ENCODE measurements around the gene LSS. TPM values are rescaled to one million over a fixed set of nuclear protein-coding genes. Genes with fewer than 3 reads are reported as not detected.

The LSS gene
- total and polyA plus RNA-seq, 2 of the 8 experiments (the other 6 are each of a cell fraction or from before 2014, with no cell fraction given): 96.1 to 123 TPM

DNA sequence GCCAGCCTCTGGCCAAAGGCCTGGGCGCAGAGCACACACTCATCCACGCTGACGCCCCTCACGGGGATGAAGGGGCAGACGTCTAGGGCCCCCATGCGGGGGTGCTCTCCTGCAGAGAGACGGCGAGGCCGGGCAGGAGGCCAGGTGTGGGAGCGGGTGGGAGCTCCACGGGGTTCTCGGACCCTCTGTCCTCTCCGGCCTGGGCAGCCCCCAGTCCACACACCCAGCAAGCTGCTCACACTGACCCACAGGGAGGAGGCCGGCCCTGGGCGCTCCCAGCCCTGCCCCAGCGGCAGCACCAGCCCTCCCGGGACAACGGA is 75.7 kb downstream of the LSS start:
- Histone ChIP-seq H4K20me1 (replicated peaks in 1 of 2; ENCODE audit: control insufficient read depth in 1 of 2, insufficient read depth in 2 of 2, low read length in 2 of 2) (peaks cover 0 to 4% of the 10 kb centered on the region in 2 experiments), H3K23ac (ENCODE audit: insufficient read length) (no peak overlapping the region), H3K36me3 (ENCODE audit: control insufficient read depth in 2 of 4, insufficient read depth in 4 of 4, low read length in 3 of 4) (peaks cover 0 to 4% (median 0%) of the 10 kb centered on the region in 4 experiments; a peak in 1 of 8 replicates), H3K79me2 (ENCODE audit: control insufficient read depth in 1 of 2, insufficient read depth in 2 of 2, low read length in 2 of 2) (no peaks in the 10 kb centered on the region), H3K79me1 (ENCODE audit: low read depth, low read length) (no peaks in the 10 kb centered on the region), H3K27ac (ENCODE audit: low read depth, low read length) (no peak overlapping the region; the same call in 1 of the 2 replicates), H4K8ac (ENCODE audit: extremely low read depth, insufficient read depth, low read length) (peak overlapping the region; percentile 86), H3K27me3 (replicated peaks in 1 of 4; ENCODE audit: control insufficient read depth in 3 of 4, extremely low read depth in 1 of 4, insufficient read depth in 3 of 4, low read length in 3 of 4) (no peaks in the 10 kb centered on the region), H2BK5ac (ENCODE audit: low read depth, low read length) (peak overlapping the region; percentile 87; the same call in 1 of the 2 replicates), H4K91ac (replicated peaks; ENCODE audit: insufficient read length, low read length) (no peak overlapping the region), H3K14ac (ENCODE audit: insufficient read length) (no peak overlapping the region), H3K4me3 (ENCODE audit: extremely low read depth in 1 of 4, insufficient read depth in 2 of 4, low read depth in 3 of 4, low read length in 4 of 4) (no peak overlapping the region; a peak in 1 of 8 replicates), H3K18ac (ENCODE audit: extremely low read depth, low read length) (peak overlapping the region; percentile 71; the same call in 1 of the 2 replicates), H2AK5ac (ENCODE audit: low read depth, low read length) (no peak overlapping the region), H3K56ac (replicated peaks; ENCODE audit: insufficient read length, low read depth, low read length) (no peak overlapping the region), H2BK12ac (ENCODE audit: low read depth, low read length) (0 out of 2 replicates have a peak overlapping the region, but pooled peaks have one; percentile 90), H3K9me3 (ENCODE audit: insufficient read depth in 2 of 2, low read depth in 1 of 2, low read length in 1 of 2) (no peaks in the 10 kb centered on the region), H2BK20ac (ENCODE audit: low read length) (no peak overlapping the region), H3K4me2 (ENCODE audit: insufficient read depth in 1 of 2, low read depth in 2 of 2, low read length in 2 of 2) (peak overlapping the region; percentile 2 to 50; a peak in 2 of 4 replicates), H3K23me2 (ENCODE audit: low read depth, low read length) (no peaks in the 10 kb centered on the region), H2BK120ac (replicated peaks; ENCODE audit: low read depth, low read length) (no peak overlapping the region), H4K5ac (ENCODE audit: insufficient read length, low read depth, low read length) (no peak overlapping the region), H3K9ac (replicated peaks in 1 of 4; ENCODE audit: extremely low read depth in 1 of 4, low read depth in 3 of 4, low read length in 3 of 4) (no peak overlapping the region), H3K4me1 (replicated peaks in 1 of 4; ENCODE audit: control insufficient read depth in 3 of 4, insufficient read depth in 4 of 4, low read length in 3 of 4) (peaks cover 0 to 24% (median 15%) of the 10 kb centered on the region in 4 experiments; a peak in 5 of 7 replicates), H2AFZ (ENCODE audit: low read length) (no peak overlapping the region), H2BK15ac (ENCODE audit: low read length) (no peak overlapping the region), H3K4ac (replicated peaks; ENCODE audit: insufficient read length, low read depth, low read length) (no peak overlapping the region)
- DNase-seq (ENCODE audit: low read depth in 1 of 2, low spot score in 2 of 2): no peak
- no peak for FAIRE-seq
- WGBS, 2 experiments (ENCODE audit: extremely low coverage in 1 of 2, insufficient coverage in 1 of 2, insufficient read length in 1 of 2, insufficient replicate concordance in 2 of 2, low coverage in 1 of 2, low lambda C conversion rate in 2 of 2, missing lambda C conversion rate in 1 of 2): 71% methylated on average over 17 of the region's 18 CpGs; no CpG with 5 or more reads in 1 of the 2 experiments
- TF ChIP-seq HDAC2 (IDR thresholded peaks at IDR 0.05; ENCODE audit: borderline replicate concordance in 1 of 2, low read depth in 2 of 2, low read length in 2 of 2) (no peak), RAD21 (IDR thresholded peaks at IDR 0.05 in 1 of 2, conservative IDR thresholded peaks at IDR 0.05 in 1 of 2; ENCODE audit: low read depth in 2 of 2, low read length in 2 of 2) (no peak), BCL11A (IDR thresholded peaks at IDR 0.05; ENCODE audit: low read depth in 2 of 2, low read length in 2 of 2) (no peak), RBBP5 (IDR thresholded peaks at IDR 0.05; ENCODE audit: borderline replicate concordance, low read depth, low read length) (no peak), NRF1 (IDR thresholded peaks at IDR 0.05; ENCODE audit: low read depth, low read length) (no peak), EP300 (IDR thresholded peaks at IDR 0.05; ENCODE audit: borderline replicate concordance in 1 of 2, low read depth in 2 of 2, low read length in 2 of 2) (no peak)
- ChIA-PET POLR2A (ENCODE audit: partially characterized antibody) (interaction anchor here (3.5 kb wide), 1 partner anchor 11 kb away, joined by 12 read pairs; no protein-coding TSS in a partner anchor), CTCF (ENCODE audit: partially characterized antibody) (interaction anchor here (0.8 to 3.3 kb wide), 29 partner anchors 9 to 547 kb away, joined by 3 to 39 read pairs (median 4); no protein-coding TSS in a partner anchor)

Data from H1 (cell line).